Measurements from ENCODE around the gene MORN1.

- TF ChIP-seq, protein P1, sequence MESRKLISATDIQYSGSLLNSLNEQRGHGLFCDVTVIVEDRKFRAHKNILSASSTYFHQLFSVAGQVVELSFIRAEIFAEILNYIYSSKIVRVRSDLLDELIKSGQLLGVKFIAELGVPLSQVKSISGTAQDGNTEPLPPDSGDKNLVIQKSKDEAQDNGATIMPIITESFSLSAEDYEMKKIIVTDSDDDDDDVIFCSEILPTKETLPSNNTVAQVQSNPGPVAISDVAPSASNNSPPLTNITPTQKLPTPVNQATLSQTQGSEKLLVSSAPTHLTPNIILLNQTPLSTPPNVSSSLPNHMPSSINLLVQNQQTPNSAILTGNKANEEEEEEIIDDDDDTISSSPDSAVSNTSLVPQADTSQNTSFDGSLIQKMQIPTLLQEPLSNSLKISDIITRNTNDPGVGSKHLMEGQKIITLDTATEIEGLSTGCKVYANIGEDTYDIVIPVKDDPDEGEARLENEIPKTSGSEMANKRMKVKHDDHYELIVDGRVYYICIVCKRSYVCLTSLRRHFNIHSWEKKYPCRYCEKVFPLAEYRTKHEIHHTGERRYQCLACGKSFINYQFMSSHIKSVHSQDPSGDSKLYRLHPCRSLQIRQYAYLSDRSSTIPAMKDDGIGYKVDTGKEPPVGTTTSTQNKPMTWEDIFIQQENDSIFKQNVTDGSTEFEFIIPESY (IDR thresholded peaks at IDR 0.05) = no peak
- TF ChIP-seq, protein P2, sequence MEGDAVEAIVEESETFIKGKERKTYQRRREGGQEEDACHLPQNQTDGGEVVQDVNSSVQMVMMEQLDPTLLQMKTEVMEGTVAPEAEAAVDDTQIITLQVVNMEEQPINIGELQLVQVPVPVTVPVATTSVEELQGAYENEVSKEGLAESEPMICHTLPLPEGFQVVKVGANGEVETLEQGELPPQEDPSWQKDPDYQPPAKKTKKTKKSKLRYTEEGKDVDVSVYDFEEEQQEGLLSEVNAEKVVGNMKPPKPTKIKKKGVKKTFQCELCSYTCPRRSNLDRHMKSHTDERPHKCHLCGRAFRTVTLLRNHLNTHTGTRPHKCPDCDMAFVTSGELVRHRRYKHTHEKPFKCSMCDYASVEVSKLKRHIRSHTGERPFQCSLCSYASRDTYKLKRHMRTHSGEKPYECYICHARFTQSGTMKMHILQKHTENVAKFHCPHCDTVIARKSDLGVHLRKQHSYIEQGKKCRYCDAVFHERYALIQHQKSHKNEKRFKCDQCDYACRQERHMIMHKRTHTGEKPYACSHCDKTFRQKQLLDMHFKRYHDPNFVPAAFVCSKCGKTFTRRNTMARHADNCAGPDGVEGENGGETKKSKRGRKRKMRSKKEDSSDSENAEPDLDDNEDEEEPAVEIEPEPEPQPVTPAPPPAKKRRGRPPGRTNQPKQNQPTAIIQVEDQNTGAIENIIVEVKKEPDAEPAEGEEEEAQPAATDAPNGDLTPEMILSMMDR (IDR thresholded peaks at IDR 0.05; ENCODE audit: low read depth, low read length, missing input control) = no peak
- TF ChIP-seq JUND (IDR thresholded peaks at IDR 0.05) (no peak), TAF1 (conservative IDR thresholded peaks at IDR 0.05) (no peak), RAD21 (IDR thresholded peaks at IDR 0.05) (no peak), YY1 (IDR thresholded peaks at IDR 0.05) (no peak), MAX (IDR thresholded peaks at IDR 0.05) (no peak), RXRA (IDR thresholded peaks at IDR 0.05) (no peak), GABPA (IDR thresholded peaks at IDR 0.05 in 1 of 2, conservative IDR thresholded peaks at IDR 0.05 in 1 of 2) (no peak), HNF4G (IDR thresholded peaks at IDR 0.05) (no peak), NR2F2 (IDR thresholded peaks at IDR 0.05) (no peak)
- TF ChIP-seq, protein P3, sequence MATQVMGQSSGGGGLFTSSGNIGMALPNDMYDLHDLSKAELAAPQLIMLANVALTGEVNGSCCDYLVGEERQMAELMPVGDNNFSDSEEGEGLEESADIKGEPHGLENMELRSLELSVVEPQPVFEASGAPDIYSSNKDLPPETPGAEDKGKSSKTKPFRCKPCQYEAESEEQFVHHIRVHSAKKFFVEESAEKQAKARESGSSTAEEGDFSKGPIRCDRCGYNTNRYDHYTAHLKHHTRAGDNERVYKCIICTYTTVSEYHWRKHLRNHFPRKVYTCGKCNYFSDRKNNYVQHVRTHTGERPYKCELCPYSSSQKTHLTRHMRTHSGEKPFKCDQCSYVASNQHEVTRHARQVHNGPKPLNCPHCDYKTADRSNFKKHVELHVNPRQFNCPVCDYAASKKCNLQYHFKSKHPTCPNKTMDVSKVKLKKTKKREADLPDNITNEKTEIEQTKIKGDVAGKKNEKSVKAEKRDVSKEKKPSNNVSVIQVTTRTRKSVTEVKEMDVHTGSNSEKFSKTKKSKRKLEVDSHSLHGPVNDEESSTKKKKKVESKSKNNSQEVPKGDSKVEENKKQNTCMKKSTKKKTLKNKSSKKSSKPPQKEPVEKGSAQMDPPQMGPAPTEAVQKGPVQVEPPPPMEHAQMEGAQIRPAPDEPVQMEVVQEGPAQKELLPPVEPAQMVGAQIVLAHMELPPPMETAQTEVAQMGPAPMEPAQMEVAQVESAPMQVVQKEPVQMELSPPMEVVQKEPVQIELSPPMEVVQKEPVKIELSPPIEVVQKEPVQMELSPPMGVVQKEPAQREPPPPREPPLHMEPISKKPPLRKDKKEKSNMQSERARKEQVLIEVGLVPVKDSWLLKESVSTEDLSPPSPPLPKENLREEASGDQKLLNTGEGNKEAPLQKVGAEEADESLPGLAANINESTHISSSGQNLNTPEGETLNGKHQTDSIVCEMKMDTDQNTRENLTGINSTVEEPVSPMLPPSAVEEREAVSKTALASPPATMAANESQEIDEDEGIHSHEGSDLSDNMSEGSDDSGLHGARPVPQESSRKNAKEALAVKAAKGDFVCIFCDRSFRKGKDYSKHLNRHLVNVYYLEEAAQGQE (IDR thresholded peaks at IDR 0.05) = no peak
- TF ChIP-seq, protein P4, sequence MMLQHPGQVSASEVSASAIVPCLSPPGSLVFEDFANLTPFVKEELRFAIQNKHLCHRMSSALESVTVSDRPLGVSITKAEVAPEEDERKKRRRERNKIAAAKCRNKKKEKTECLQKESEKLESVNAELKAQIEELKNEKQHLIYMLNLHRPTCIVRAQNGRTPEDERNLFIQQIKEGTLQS (IDR thresholded peaks at IDR 0.05) = no peak
Observed at GRCh38 chr1:2349806-2350205, 41.5 kb downstream of the MORN1 start.

Data from liver (tissue), 3 donors.